HEK293 (cell line): Measurements from ENCODE around the gene SNRPD3.

Experiments used
- CTCF ChIA-PET: fragments of 350-600 bp; formaldehyde crosslinking; extraction: SDS; loops from one replicate; lab custom pipeline; 2021; ENCODE audit warnings: antibody characterized with exemption; lab: Yijun Ruan, JAX
- POLR2A ChIA-PET: fragments of 300-600 bp; formaldehyde crosslinking; extraction: SDS; loops from one replicate; lab custom pipeline; 2020; ENCODE audit warnings: antibody characterized with exemption, inconsistent platforms; lab: Yijun Ruan, JAX
- H3K27ac ChIP-seq: fragments of 200-500 bp; sonication (Bioruptor generic); 2 replicates; pipeline ENCODE4 v1.5.1; 2014; ENCODE audit warnings: low read depth, low read length, control low read depth, inconsistent platforms; ENCODE audit errors: extremely low read depth
- H3K36me3 ChIP-seq, 2 experiments: fragments of 200-500 bp in 1 of 2; sonication (Bioruptor generic) in 1 of 2; 1 replicate in 1 of 2; 2 replicates in 1 of 2; pipeline ENCODE4 v1.5.1; 2014 to 2017; ENCODE audit warnings: inconsistent platforms in 2 of 2, low read length in 2 of 2; ENCODE audit not compliant: control insufficient read depth in 2 of 2, insufficient read depth in 1 of 2
- H3K4me1 ChIP-seq: fragments of 200-500 bp; sonication (Bioruptor generic); 2 replicates; pipeline ENCODE4 v1.5.1; 2014; ENCODE audit warnings: mild to moderate bottlenecking, low read length, inconsistent platforms; ENCODE audit not compliant: control insufficient read depth, insufficient read depth
- H3K4me3 ChIP-seq: 2 replicates; pipeline ENCODE4 v1.5.1; 2011; ENCODE audit warnings: low read depth, mild to moderate bottlenecking, control low read depth, low read length, moderate library complexity
- H3K9me3 ChIP-seq: fragments of 200-500 bp; sonication (Bioruptor generic); 2 replicates; pipeline ENCODE4 v1.5.1; 2014; ENCODE audit warnings: low read depth, low read length, inconsistent platforms; ENCODE audit not compliant: control insufficient read depth, insufficient read depth
- KLF8 ChIP-seq: fragments of 450-650 bp; formaldehyde crosslinking; IDR thresholded peaks from 2 replicates; pipeline ENCODE4 v1.5.1; 2016; ENCODE audit warnings: missing biosample characterization, missing genetic modification characterization
- SCRT1 ChIP-seq: fragments of 450-650 bp; formaldehyde crosslinking; IDR thresholded peaks from 2 replicates; pipeline ENCODE4 v1.5.1; 2016; ENCODE audit warnings: missing biosample characterization, missing genetic modification characterization, borderline replicate concordance
- SP3 ChIP-seq: fragments of 450-650 bp; formaldehyde crosslinking; IDR thresholded peaks from 2 replicates; pipeline ENCODE4 v1.5.1; 2016; ENCODE audit warnings: missing biosample characterization, missing genetic modification characterization
- ZBTB1 ChIP-seq: fragments of 450-650 bp; formaldehyde crosslinking; IDR thresholded peaks from 2 replicates; pipeline ENCODE4 v1.5.1; 2016; ENCODE audit warnings: missing biosample characterization, missing genetic modification characterization
- ZBTB20 ChIP-seq: fragments of 450-650 bp; formaldehyde crosslinking; IDR thresholded peaks from 2 replicates; pipeline ENCODE4 v1.5.1; 2016; ENCODE audit warnings: missing biosample characterization, missing genetic modification characterization
- ZBTB7A ChIP-seq: fragments of 450-650 bp; formaldehyde crosslinking; IDR thresholded peaks from 2 replicates; pipeline ENCODE4 v1.5.1; 2016; ENCODE audit warnings: low read depth, missing biosample characterization, missing genetic modification characterization
- ZFP41 ChIP-seq: fragments of 450-650 bp; formaldehyde crosslinking; IDR thresholded peaks from 2 replicates; pipeline ENCODE4 v1.5.1; 2016; ENCODE audit warnings: missing biosample characterization, missing genetic modification characterization, borderline replicate concordance
- ZNF155 ChIP-seq: fragments of 450-650 bp; formaldehyde crosslinking; IDR thresholded peaks from 2 replicates; pipeline ENCODE4 v1.5.1; 2016; ENCODE audit warnings: missing biosample characterization, missing genetic modification characterization
- ZNF341 ChIP-seq: fragments of 450-650 bp; formaldehyde crosslinking; IDR thresholded peaks from 2 replicates; pipeline ENCODE4; 2016; ENCODE audit warnings: low read depth, missing biosample characterization, missing genetic modification characterization
- ZNF366 ChIP-seq: fragments of 450-650 bp; formaldehyde crosslinking; conservative IDR thresholded peaks from 2 replicates; pipeline ENCODE4 v1.5.1; 2016; ENCODE audit warnings: missing biosample characterization, missing genetic modification characterization
- ZNF398 ChIP-seq: fragments of 450-650 bp; formaldehyde crosslinking; IDR thresholded peaks from 2 replicates; pipeline ENCODE4 v1.5.1; 2017; ENCODE audit warnings: missing biosample characterization, missing genetic modification characterization
- ZNF433 ChIP-seq: fragments of 450-650 bp; formaldehyde crosslinking; IDR thresholded peaks from 2 replicates; pipeline ENCODE4 v1.5.1; 2016; ENCODE audit warnings: missing biosample characterization, missing genetic modification characterization, low read depth
- ZNF48 ChIP-seq: fragments of 450-650 bp; formaldehyde crosslinking; IDR thresholded peaks from 2 replicates; pipeline ENCODE4 v1.5.1; 2016; ENCODE audit warnings: missing biosample characterization, missing genetic modification characterization
- ZNF513 ChIP-seq: fragments of 450-650 bp; IDR thresholded peaks from 2 replicates; pipeline ENCODE4 v1.5.1; 2018; ENCODE audit warnings: missing biosample characterization, missing genetic modification characterization
- ZNF549 ChIP-seq: fragments of 450-650 bp; IDR thresholded peaks from 2 replicates; pipeline ENCODE4 v1.5.1; 2018; ENCODE audit warnings: missing biosample characterization, missing genetic modification characterization, mild to moderate bottlenecking, inconsistent platforms, moderate library complexity
- ZNF645 ChIP-seq: fragments of 450-650 bp; formaldehyde crosslinking; IDR thresholded peaks from 2 replicates; pipeline ENCODE4; 2016; ENCODE audit warnings: missing biosample characterization, missing genetic modification characterization
- ZNF660 ChIP-seq: fragments of 450-650 bp; IDR thresholded peaks from 2 replicates; pipeline ENCODE4 v1.5.1; 2018; ENCODE audit warnings: missing biosample characterization, mild to moderate bottlenecking, missing genetic modification characterization
- ZNF677 ChIP-seq: fragments of 450-650 bp; IDR thresholded peaks from 2 replicates; pipeline ENCODE4 v1.5.0; 2018; ENCODE audit warnings: missing biosample characterization, mild to moderate bottlenecking, missing genetic modification characterization, moderate library complexity
- ZNF692 ChIP-seq: fragments of 450-650 bp; formaldehyde crosslinking; IDR thresholded peaks from 2 replicates; pipeline ENCODE4 v1.5.1; 2016; ENCODE audit warnings: missing biosample characterization, missing genetic modification characterization
- ZNF707 ChIP-seq: fragments of 450-650 bp; formaldehyde crosslinking; IDR thresholded peaks from 2 replicates; pipeline ENCODE4 v1.5.1; 2016; ENCODE audit warnings: missing biosample characterization, missing genetic modification characterization
- ZNF768 ChIP-seq: fragments of 450-650 bp; formaldehyde crosslinking; IDR thresholded peaks from 2 replicates; pipeline ENCODE4 v1.5.1; 2018; ENCODE audit warnings: missing biosample characterization, mild to moderate bottlenecking, missing genetic modification characterization
- ZNF830 ChIP-seq: fragments of 450-650 bp; IDR thresholded peaks from 2 replicates; pipeline ENCODE4 v1.5.0; 2018; ENCODE audit warnings: missing biosample characterization, missing genetic modification characterization, low read depth, mild to moderate bottlenecking, moderate library complexity
- ZSCAN4 ChIP-seq: fragments of 450-650 bp; formaldehyde crosslinking; IDR thresholded peaks from 2 replicates; pipeline ENCODE4 v1.5.1; 2017; ENCODE audit warnings: missing biosample characterization, missing genetic modification characterization

Gene SNRPD3

GRCh38 chr22:24571266-24571665 is 15.5 kb downstream of the SNRPD3 start:
- TF ChIP-seq ZNF341 (tag by site-specific recombination) (no peak), ZNF677 (tag by site-specific recombination) (no peak), SCRT1 (no peak), ZNF549 (tag by site-specific recombination) (no peak), ZNF48 (tag by site-specific recombination) (no peak), ZBTB1 (tag by site-specific recombination) (no peak), ZNF692 (tag by site-specific recombination) (no peak), ZNF155 (tag by site-specific recombination) (no peak), SP3 (tag by site-specific recombination) (no peak), ZNF768 (no peak)
- TF ChIP-seq, all 188 proteins: peak for 0
- ChIA-PET POLR2A (no interaction called here), CTCF (interaction anchor here (0.6 kb wide), 1 partner anchor 218 kb away, joined by 3 read pairs; no protein-coding TSS in a partner anchor)
- Histone ChIP-seq H3K9me3 (no peaks in the 10 kb centered on the region), H3K36me3 (peaks cover 77 to 87% of the 10 kb centered on the region in 2 experiments), H3K4me1 (no peaks in the 10 kb centered on the region), H3K27ac (no peak overlapping the region), H3K4me3 (no peak overlapping the region)

- TF ChIP-seq ZBTB7A (tag by site-specific recombination) = no peak
- no peak for TF ChIP-seq ZNF707 (tag by site-specific recombination)
- TF ChIP-seq ZSCAN4 (tag by site-specific recombination) = no peak
- no peaks in the 10 kb centered on the region for H3K9me3 ChIP-seq
- ChIA-PET POLR2A (no interaction called here), CTCF (no interaction called here)
- H3K4me3 ChIP-seq = no peak overlapping the region
- 0 out of 2 replicates have a peak, but pooled peaks cover 3% of the 10 kb centered on the region for H3K4me1 ChIP-seq
- no peak overlapping the region; the same call in 1 of the 2 replicates for H3K27ac ChIP-seq
- H3K36me3 ChIP-seq = peaks cover 38 to 42% of the 10 kb centered on the region in 2 experiments
Measured at GRCh38 chr22:24576778-24577177, 21.0 kb downstream of the SNRPD3 start.

- Histone ChIP-seq H3K36me3 (peaks cover 24% of the 10 kb centered on the region in 2 experiments), H3K4me3 (no peak overlapping the region), H3K27ac (peak overlapping the region; percentile 39), H3K4me1 (peaks cover 9% of the 10 kb centered on the region), H3K9me3 (no peaks in the 10 kb centered on the region)
- POLR2A ChIA-PET = interaction anchor here (2.0 kb wide), 1 partner anchor 23 kb away, joined by 4 read pairs; the partner anchor contains the start of gene GUCD1
- CTCF ChIA-PET = interaction anchor here (0.7 kb wide), 1 partner anchor 56 kb away, joined by 3 read pairs; no protein-coding TSS in a partner anchor
- TF ChIP-seq ZNF660 (tag by site-specific recombination) = no peak
- no peak for TF ChIP-seq ZNF830 (tag by site-specific recombination)
- no peak for TF ChIP-seq ZFP41 (tag by site-specific recombination)
- 0 out of 2 replicates have a peak, but pooled peaks have one; percentile 20 for TF ChIP-seq KLF8 (tag by site-specific recombination)
- TF ChIP-seq ZNF155 (tag by site-specific recombination) = no peak
- peak; percentile 51; the same call in 1 of the 2 replicates for TF ChIP-seq ZNF366
- TF ChIP-seq ZNF645 (tag by site-specific recombination) = 0 out of 2 replicates have a peak, but pooled peaks have one; percentile 24
- TF ChIP-seq ZNF398 (tag by site-specific recombination) = no peak
- TF ChIP-seq ZNF433 = no peak
- TF ChIP-seq ZNF513 (tag by site-specific recombination) = no peak
- peak; percentile 45; the same call in 1 of the 2 replicates for TF ChIP-seq ZBTB20 (tag by site-specific recombination)
Measured at GRCh38 chr22:24578355-24579257, 22.8 kb downstream of the SNRPD3 start.
